Measurements from ENCODE around the gene CST3. TPM values are rescaled to one million over a fixed set of nuclear protein-coding genes. Genes with fewer than 3 reads are reported as not detected.

CST3 gene
- total and polyA plus RNA-seq, 9 donors = 70.0 to 145 (median 114) TPM

DNA sequence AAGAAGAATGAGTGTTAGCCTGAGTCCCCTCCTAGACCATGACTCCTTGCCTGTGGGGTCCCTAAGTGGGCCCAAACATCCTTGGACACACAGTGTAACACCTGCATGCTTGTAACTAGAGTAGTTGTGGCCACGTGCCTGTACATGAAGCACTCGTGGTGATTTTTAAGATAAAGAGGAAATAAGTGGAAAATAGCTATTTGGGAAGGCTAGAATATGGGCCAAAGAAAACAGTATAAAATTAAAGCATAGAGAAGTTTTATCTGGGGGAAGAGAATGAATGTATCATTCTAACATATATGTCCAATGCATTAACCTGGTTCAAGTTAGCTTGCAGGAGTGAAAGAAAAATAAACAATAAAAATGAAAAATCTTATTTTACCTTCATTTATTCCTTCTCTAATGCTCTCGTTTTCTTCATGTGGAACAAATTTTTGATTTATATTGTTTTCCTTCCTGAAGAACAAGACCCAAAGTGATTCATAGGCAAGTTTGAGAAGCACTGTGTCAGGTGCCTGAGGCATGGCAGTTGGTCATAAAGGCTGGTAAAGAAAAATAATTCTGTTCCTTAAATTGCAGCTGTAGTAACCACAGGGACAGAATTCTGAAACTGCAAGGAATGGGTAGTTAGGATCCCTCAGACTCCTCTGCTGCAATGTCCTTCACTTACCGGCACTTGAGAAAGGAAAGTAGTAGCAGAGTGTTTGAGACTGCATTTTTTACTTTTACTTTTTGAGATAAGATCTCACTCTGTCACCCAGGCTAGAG lies 8.5 kb upstream of the CST3 start:
- peak; percentile 33 for DNase-seq
- H3K27ac ChIP-seq (ENCODE audit: low read length) = no peak overlapping the region
- no peak overlapping the region for H3K4me3 ChIP-seq (ENCODE audit: low read length)
- H3K4me1 ChIP-seq (ENCODE audit: control insufficient read depth, insufficient read depth, low read length) = peaks cover 13% of the 10 kb centered on the region
- H3K27me3 ChIP-seq (ENCODE audit: control insufficient read depth, insufficient read depth, low read length) = no peaks in the 10 kb centered on the region
- 14% methylated on average over 2 of the region's 4 CpGs for WGBS (ENCODE audit: insufficient coverage)
- no peaks in the 10 kb centered on the region for H3K9me3 ChIP-seq (replicated peaks; ENCODE audit: control insufficient read depth, low read depth, low read length)
- H3K36me3 ChIP-seq (ENCODE audit: control insufficient read depth, insufficient read depth, low read length) = no peaks in the 10 kb centered on the region

DNA sequence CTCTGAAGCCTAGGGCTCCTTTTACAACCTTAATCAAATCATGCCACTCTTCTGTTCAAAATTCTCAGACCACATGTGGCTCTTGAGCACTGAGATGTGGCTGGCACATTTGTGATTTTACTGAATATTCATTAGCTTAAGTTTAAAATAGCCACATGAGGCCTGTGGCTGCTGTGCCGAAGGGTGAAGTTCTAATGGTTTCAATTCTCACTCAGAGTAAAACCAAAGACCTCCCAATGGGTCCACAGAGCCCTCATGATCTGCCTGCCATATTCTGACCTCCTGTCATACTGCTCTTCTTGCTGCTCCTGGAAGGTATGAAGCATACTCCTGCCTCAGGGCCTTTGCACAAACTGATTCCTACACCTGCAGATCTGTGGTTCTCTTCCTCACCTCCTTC lies 7.8 kb upstream of the CST3 start:
- H3K27ac ChIP-seq (ENCODE audit: low read length) = no peak overlapping the region
- H3K36me3 ChIP-seq (ENCODE audit: control insufficient read depth, insufficient read depth, low read length) = no peaks in the 10 kb centered on the region
- H3K4me1 ChIP-seq (ENCODE audit: control insufficient read depth, insufficient read depth, low read length) = peaks cover 14% of the 10 kb centered on the region
- WGBS (ENCODE audit: insufficient coverage) = no CpG with 5 or more reads among the region's 1 CpG
- H3K4me3 ChIP-seq (ENCODE audit: low read length) = no peak overlapping the region
- no peaks in the 10 kb centered on the region for H3K27me3 ChIP-seq (ENCODE audit: control insufficient read depth, insufficient read depth, low read length)
- no peaks in the 10 kb centered on the region for H3K9me3 ChIP-seq (replicated peaks; ENCODE audit: control insufficient read depth, low read depth, low read length)
- no peak for DNase-seq

DNA sequence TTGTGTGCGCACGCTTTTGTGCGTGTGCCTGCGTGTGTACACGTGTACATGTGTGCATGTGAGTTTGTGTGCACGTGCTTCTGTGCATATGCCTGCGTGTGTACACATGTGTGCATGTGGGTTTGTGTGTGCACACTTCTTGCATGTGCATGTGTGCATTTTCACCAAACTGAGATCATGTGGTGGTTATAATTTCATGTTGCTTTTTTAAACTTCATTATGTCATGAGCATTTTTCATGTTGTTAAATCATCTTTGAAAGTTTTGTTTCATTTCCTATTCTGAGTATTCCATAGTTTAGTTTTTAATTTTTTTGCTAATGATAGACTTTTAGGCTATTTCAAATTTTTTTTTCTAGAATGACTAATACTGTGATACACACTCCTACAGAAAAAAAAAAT lies 6.4 kb upstream of the CST3 start:
- no peak overlapping the region for H3K4me3 ChIP-seq (ENCODE audit: low read length)
- no peaks in the 10 kb centered on the region for H3K36me3 ChIP-seq (ENCODE audit: control insufficient read depth, insufficient read depth, low read length)
- H3K27ac ChIP-seq (ENCODE audit: low read length) = no peak overlapping the region
- DNase-seq = no peak
- H3K4me1 ChIP-seq (ENCODE audit: control insufficient read depth, insufficient read depth, low read length) = peaks cover 14% of the 10 kb centered on the region
- WGBS (ENCODE audit: insufficient coverage) = 97% methylated on average over 7 of the region's 7 CpGs
- H3K27me3 ChIP-seq (ENCODE audit: control insufficient read depth, insufficient read depth, low read length) = no peaks in the 10 kb centered on the region
- no peaks in the 10 kb centered on the region for H3K9me3 ChIP-seq (replicated peaks; ENCODE audit: control insufficient read depth, low read depth, low read length)

DNA sequence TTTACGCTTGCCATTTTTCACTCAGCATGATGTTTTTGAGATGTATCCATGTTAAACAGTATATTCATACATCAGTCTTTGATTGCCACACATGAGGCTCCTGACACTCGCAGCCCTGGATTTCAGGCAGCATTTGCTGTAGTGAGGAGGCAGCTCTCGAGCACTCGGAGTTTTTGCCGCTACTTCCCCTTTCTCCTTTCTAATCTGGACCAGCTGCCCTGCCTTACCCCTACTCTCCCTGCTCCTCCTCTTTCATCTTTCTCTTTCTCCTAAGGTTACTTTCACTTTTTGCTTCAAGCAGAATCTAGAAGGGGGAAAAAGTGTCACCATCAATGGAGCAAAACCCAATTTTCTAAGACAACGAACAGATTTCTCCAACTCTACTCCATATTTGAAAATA lies 5.9 kb upstream of the CST3 start:
- DNase-seq = no peak
- H3K4me3 ChIP-seq (ENCODE audit: low read length) = no peak overlapping the region
- no peaks in the 10 kb centered on the region for H3K27me3 ChIP-seq (ENCODE audit: control insufficient read depth, insufficient read depth, low read length)
- no peak overlapping the region for H3K27ac ChIP-seq (ENCODE audit: low read length)
- H3K4me1 ChIP-seq (ENCODE audit: control insufficient read depth, insufficient read depth, low read length) = peaks cover 14% of the 10 kb centered on the region
- no peaks in the 10 kb centered on the region for H3K36me3 ChIP-seq (ENCODE audit: control insufficient read depth, insufficient read depth, low read length)
- 51% methylated on average over 3 of the region's 6 CpGs for WGBS (ENCODE audit: insufficient coverage)
- no peaks in the 10 kb centered on the region for H3K9me3 ChIP-seq (replicated peaks; ENCODE audit: control insufficient read depth, low read depth, low read length)

DNA sequence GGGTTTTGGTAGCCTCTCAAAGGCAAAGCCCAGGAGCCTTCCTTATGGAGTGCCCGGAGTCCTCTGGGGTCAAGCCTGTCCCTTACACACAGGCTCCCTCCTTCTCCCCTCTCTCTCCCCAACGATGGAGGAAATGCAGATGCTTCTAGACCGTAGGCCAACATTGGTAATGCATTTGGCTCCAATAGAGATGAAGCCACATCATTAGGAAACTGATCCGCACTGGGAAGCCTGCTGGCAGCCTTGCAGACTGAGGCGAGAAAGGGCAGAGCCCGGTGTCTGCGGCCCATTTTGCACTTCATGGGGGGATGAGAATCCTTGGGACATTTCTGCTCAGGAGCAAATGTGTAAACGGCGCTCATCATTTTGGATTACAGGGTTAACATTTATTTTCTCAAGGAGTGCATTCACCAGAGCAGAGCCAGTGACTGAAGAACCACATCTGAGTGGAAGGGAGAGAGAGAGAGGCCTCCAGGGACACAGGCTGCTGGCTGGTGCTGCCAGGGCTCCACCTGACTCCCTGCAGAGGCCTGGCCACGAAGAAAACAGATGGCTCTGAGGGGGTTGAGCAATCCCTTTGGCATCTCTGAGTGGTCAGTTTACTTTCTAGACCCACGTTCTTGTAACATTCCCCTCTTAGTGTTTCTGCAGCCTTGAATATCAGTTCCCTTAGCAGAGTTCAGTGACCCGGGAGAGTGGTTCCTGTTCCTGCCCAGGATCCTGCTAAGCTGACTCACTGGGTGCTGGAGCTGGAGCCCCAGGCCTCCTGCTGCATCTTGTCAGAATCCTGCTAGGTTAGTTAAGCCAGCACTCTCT lies 4.4 kb upstream of the CST3 start:
- Histone ChIP-seq H3K27ac (ENCODE audit: low read length) (no peak overlapping the region), H3K4me3 (ENCODE audit: low read length) (no peak overlapping the region), H3K27me3 (ENCODE audit: control insufficient read depth, insufficient read depth, low read length) (no peaks in the 10 kb centered on the region), H3K36me3 (ENCODE audit: control insufficient read depth, insufficient read depth, low read length) (no peaks in the 10 kb centered on the region), H3K4me1 (ENCODE audit: control insufficient read depth, insufficient read depth, low read length) (peaks cover 14% of the 10 kb centered on the region), H3K9me3 (replicated peaks; ENCODE audit: control insufficient read depth, low read depth, low read length) (no peaks in the 10 kb centered on the region)
- 42% methylated on average over 10 of the region's 12 CpGs for WGBS (ENCODE audit: insufficient coverage)
- peak; percentile 32 for DNase-seq

DNA sequence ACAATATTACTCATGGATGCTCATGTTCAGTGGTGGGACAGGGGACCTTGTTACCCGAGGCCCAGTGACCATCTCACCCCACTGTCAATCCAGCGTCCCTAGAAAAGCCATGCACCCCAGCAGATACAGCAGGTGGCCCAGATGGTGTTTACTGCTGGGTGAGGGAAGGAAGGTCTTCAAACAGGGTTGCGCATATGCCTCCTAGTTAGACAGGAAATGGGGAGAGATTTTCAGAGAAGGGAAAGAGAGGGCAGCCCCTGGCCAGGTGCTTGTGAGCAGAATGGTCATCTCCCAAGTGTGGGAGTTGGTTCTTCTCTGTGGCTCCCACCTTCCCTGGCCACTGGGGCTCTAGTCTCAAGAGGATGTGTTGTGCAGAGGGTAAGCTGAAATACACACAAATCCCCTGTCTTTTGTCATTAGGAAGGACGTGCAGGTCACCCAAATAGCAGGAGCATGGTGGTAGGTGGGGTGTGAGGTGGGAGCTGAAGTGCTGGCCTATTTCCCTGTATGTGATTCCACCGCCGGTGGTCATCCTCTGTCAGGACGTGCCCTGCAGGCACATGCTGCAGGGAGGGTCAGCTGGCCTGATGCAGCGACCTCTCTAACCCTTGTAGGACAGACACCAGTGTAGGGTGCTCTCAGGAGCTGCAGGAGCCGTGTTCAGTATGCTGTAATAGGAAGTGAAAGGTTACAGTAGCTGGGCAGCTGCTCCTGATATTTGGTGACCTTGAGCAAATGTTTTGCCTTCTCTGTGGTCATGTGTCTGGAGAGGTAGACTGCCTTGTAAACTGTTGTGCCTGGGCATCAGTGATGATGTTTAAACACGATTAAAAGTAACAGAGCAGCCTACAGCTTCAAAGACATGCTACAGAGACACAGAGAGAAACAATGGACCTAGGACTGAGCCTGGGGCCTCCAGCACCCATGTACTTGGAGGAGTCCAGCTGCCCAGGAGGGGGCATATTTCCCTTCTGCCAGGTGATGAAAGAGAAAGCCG lies 3.2 kb upstream of the CST3 start:
- Histone ChIP-seq H3K4me3 (ENCODE audit: low read length) (no peak overlapping the region), H3K27ac (ENCODE audit: low read length) (no peak overlapping the region), H3K36me3 (ENCODE audit: control insufficient read depth, insufficient read depth, low read length) (no peaks in the 10 kb centered on the region), H3K27me3 (ENCODE audit: control insufficient read depth, insufficient read depth, low read length) (no peaks in the 10 kb centered on the region), H3K9me3 (replicated peaks; ENCODE audit: control insufficient read depth, low read depth, low read length) (no peaks in the 10 kb centered on the region), H3K4me1 (ENCODE audit: control insufficient read depth, insufficient read depth, low read length) (peaks cover 24% of the 10 kb centered on the region)
- WGBS (ENCODE audit: insufficient coverage) = 69% methylated on average over 7 of the region's 11 CpGs
- no peak for DNase-seq

DNA sequence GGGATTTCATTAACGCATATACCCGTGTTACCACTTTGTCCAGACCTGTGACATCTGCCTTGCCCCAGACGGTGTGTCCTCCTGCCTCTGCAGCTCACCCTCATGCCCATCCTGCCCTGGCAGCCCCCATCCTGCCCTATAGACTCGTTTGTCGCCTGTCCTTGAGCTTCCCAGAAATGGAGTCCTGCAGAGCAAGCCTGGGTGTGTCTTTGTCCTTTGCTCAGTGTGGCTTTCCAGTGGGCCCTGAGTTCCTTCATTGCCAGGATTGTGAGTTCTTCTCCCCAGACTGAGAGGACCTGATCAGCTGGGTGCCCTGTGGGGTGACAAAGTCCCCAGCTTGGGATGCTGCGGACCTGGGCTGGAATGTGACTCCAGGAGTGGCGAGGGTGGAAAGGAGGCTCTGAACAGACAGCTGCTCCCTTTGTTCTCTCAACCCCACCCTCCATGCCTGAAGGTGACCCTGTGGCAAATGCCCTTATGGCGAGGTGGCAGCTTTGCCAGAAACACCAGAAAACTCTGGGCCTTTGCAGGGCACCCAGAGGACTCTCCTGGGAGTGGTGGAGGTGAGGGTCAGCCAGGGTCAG lies 2.4 kb upstream of the CST3 start:
- peaks cover 5% of the 10 kb centered on the region for H3K36me3 ChIP-seq (ENCODE audit: control insufficient read depth, insufficient read depth, low read length)
- H3K27me3 ChIP-seq (ENCODE audit: control insufficient read depth, insufficient read depth, low read length) = no peaks in the 10 kb centered on the region
- H3K27ac ChIP-seq (ENCODE audit: low read length) = no peak overlapping the region
- WGBS (ENCODE audit: insufficient coverage) = 87% methylated on average over 8 of the region's 8 CpGs
- no peak for DNase-seq
- H3K4me1 ChIP-seq (ENCODE audit: control insufficient read depth, insufficient read depth, low read length) = peaks cover 28% of the 10 kb centered on the region
- H3K4me3 ChIP-seq (ENCODE audit: low read length) = no peak overlapping the region
- H3K9me3 ChIP-seq (replicated peaks; ENCODE audit: control insufficient read depth, low read depth, low read length) = no peaks in the 10 kb centered on the region

DNA sequence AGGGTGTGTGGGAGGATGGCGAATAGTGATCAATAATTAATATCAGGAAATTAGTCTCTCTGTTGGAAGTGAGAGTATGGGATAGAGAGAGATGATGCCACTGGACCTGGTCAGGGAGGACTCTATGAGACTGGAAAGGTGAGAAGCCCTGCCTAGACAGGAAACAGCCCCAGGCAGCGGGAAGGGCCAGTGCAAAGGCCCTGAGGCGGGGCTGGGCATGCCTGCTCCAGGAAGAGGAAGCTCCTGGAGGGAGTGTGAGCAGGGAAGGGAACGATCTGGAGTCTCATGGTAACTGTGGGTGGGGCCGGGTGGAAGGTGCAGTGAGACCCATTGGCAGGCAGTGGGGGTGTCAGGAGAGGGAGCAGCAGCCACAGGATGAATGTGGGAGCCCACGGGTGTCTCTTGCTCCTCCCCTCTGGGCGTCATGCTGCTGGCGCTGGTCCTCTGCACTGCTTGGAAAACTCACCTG lies 1.8 kb upstream of the CST3 start:
- Histone ChIP-seq H3K36me3 (ENCODE audit: control insufficient read depth, insufficient read depth, low read length) (peaks cover 9% of the 10 kb centered on the region), H3K27ac (ENCODE audit: low read length) (no peak overlapping the region), H3K9me3 (replicated peaks; ENCODE audit: control insufficient read depth, low read depth, low read length) (no peaks in the 10 kb centered on the region), H3K4me3 (ENCODE audit: low read length) (no peak overlapping the region), H3K27me3 (ENCODE audit: control insufficient read depth, insufficient read depth, low read length) (no peaks in the 10 kb centered on the region), H3K4me1 (ENCODE audit: control insufficient read depth, insufficient read depth, low read length) (peaks cover 33% of the 10 kb centered on the region)
- no peak for DNase-seq
- 90% methylated on average over 3 of the region's 8 CpGs for WGBS (ENCODE audit: insufficient coverage)

DNA sequence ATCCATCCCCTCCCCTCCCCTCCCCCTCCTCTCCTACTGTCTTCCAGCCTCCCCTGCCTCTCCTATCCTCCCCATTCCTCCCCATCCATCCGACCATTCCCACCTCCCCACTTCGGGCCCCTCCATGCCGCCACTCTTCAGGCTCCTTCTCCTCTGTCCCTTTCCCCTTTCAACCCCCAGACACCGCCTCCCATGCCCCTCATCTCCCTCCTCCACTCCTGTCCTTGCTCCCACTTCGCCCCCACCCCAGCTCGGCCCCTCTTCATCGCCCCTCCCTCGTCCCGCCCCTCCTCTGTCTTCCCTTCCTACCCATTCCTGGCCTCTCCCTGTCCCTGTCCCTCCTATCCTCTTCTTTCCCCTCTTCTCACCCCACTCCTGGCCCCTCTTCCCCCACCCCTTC lies 554 bp upstream of the CST3 start:
- no peak for DNase-seq
- H3K27ac ChIP-seq (ENCODE audit: low read length) = no peak overlapping the region
- no peaks in the 10 kb centered on the region for H3K9me3 ChIP-seq (replicated peaks; ENCODE audit: control insufficient read depth, low read depth, low read length)
- H3K4me3 ChIP-seq (ENCODE audit: low read length) = no peak overlapping the region
- peaks cover 44% of the 10 kb centered on the region for H3K4me1 ChIP-seq (ENCODE audit: control insufficient read depth, insufficient read depth, low read length)
- peaks cover 20% of the 10 kb centered on the region for H3K36me3 ChIP-seq (ENCODE audit: control insufficient read depth, insufficient read depth, low read length)
- H3K27me3 ChIP-seq (ENCODE audit: control insufficient read depth, insufficient read depth, low read length) = no peaks in the 10 kb centered on the region
- WGBS (ENCODE audit: insufficient coverage) = 43% methylated on average over 9 of the region's 9 CpGs
